SKM-1 (cell line): Measurements from ENCODE around the gene SIK3.

Experiments
- DNase-seq: peaks from one replicate; lab custom pipeline; 2025; ENCODE audit not compliant: unreplicated experiment; lab: John Stamatoyannopoulos, UW

Gene SIK3

GRCh38 chr11:116932181-116932580 lies 166.0 kb downstream of the SIK3 start:
- no peak for DNase-seq

- no peak for DNase-seq
Measured at GRCh38 chr11:116931206-116931953, 166.8 kb downstream of the SIK3 start.

GRCh38 chr11:116930586-116930985 lies 167.6 kb downstream of the SIK3 start:
- no peak for DNase-seq

DNA sequence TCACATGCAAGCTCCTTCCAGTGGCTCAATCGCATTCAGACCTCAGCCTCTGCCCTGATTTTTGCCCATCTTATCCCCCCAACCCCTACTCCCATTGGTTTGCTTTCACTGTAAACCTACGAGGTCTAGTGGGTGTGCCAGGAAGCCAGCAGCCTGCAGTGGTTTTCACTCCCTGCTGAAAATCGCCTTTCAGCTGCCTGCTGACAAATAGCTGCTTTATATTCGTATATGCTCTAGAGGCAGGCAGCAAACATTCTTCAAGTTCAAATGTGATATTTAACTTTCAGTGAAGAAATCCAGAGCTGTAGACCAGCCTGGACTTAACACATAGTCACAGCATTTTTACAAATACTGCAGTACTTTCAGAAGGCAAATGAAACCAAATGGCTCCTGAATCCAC lies 168.1 kb downstream of the SIK3 start:
- no peak for DNase-seq

DNA sequence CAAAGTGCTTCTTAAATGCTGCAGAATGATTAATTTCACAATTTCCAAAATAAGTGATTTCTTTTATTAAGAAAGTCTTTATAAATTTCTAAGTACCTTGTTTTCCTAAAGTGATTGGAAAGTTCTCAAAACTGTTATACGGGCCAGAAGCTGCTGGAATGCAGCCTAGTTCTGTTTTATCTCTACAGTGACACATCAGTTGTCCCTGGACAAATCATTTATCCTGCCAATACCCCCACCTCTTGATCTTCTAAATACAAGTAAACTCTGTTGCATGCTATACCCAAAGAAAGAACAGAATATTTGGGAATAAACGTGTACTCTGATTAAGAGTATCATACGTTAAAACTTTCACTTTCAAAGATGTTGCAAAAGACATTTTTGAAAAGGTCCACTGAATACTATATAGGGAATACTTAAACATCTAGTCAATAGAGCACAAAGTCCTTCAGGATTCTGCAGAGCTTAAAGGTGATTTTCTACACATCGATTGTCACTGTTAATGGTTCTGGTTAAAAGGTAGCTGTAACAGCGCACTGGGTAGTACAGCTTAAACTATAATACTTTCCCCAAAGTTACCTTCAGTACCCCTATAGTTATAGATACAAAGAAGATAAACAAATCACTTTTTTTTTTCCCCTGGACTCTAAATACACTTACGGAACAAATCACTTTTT lies 168.7 kb downstream of the SIK3 start:
- no peak for DNase-seq

GRCh38 chr11:116928845-116929244 lies 169.4 kb downstream of the SIK3 start:
- no peak for DNase-seq

- DNase-seq: peak; percentile 14
Measured at GRCh38 chr11:116928102-116928777, 170.0 kb downstream of the SIK3 start.

- no peak for DNase-seq
Measured at GRCh38 chr11:116927163-116927974, 170.9 kb downstream of the SIK3 start.

- DNase-seq: no peak
Measured at GRCh38 chr11:116925050-116925449, 173.2 kb downstream of the SIK3 start.

- DNase-seq: no peak
Measured at GRCh38 chr11:116918925-116919655, 179.1 kb downstream of the SIK3 start.

- no peak for DNase-seq
Measured at GRCh38 chr11:116917632-116918031, 180.6 kb downstream of the SIK3 start.

- DNase-seq: no peak
Measured at GRCh38 chr11:116916886-116917285, 181.3 kb downstream of the SIK3 start.

DNA sequence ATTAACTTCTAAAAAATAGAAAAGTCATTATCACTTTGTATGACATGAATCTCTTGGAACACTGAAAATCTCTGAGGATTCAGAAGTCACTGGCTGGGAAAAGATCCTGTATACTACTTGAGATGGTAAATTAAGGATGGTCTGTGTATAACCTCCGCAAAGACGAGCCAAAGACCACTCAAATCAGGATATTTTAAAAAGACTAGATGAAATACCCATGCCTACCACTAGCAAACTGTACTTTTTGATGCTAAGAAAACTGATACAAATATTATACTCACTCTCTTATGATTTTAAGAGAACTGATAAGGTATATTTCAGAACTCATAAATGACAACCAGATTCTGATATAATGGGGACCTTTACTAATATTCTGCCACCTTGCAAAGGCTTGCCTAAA lies 182.2 kb downstream of the SIK3 start:
- DNase-seq: no peak

- DNase-seq: peak; percentile 59
Measured at GRCh38 chr11:116913000-116913399, 185.2 kb downstream of the SIK3 start.

- DNase-seq: no peak
Measured at GRCh38 chr11:116911976-116912734, 186.1 kb downstream of the SIK3 start.

- no peak for DNase-seq
Measured at GRCh38 chr11:116910847-116911246, 187.4 kb downstream of the SIK3 start.

DNA sequence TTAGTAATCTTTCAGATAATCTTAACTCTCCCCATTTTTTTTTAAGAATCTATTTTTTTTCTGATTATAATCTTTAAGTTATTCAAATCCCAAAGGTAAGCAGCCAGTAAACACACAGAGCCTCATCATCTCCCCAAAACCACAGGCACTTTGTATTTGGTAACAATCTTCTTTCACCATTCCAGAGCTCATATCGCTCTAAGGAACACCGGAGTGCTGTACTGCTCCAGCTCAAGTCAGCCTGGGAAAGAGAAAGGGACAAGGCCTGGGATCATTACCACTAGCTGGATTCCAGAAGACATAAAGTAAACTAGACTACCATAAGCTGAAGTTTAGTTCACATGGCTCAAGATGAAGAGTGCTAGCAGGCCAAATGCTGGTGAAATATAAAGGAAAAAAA lies 187.8 kb downstream of the SIK3 start:
- no peak for DNase-seq

- no peak for DNase-seq
Measured at GRCh38 chr11:116909245-116909644, 189.0 kb downstream of the SIK3 start.

- no peak for DNase-seq
Measured at GRCh38 chr11:116906479-116906878, 191.7 kb downstream of the SIK3 start.

GRCh38 chr11:116903090-116903489 lies 195.1 kb downstream of the SIK3 start:
- no peak for DNase-seq
